Mammary epithelial cell (primary cell): ENCODE measurements around the gene RFTN1.

Experiments
- CTCF ChIP-seq, 2 donors: IDR thresholded peaks in 1 of 2; conservative IDR thresholded peaks in 1 of 2; 2 replicates each; pipeline ENCODE4 v1.5.1; 2011 to 2012; ENCODE audit warnings: inconsistent platforms in 2 of 2, low read length in 2 of 2, mild to moderate bottlenecking in 2 of 2, control low read depth in 1 of 2, low read depth in 1 of 2; ENCODE audit not compliant: insufficient read depth in 1 of 2; ENCODE audit errors: extremely low read depth in 1 of 2
- EZH2 ChIP-seq: IDR thresholded peaks from 2 replicates; pipeline ENCODE4 v1.6.1; 2012; ENCODE audit warnings: low read length, inconsistent platforms, borderline replicate concordance

- TF ChIP-seq EZH2 (no peak), CTCF (conservative IDR thresholded peaks at IDR 0.05 in 1 of 2, IDR thresholded peaks at IDR 0.05 in 1 of 2; ENCODE audit: extremely low read depth in 1 of 2, insufficient read depth in 1 of 2, low read depth in 1 of 2, low read length in 2 of 2) (no peak)
Observed at GRCh38 chr3:16332904-16333426, 180.5 kb downstream of the RFTN1 start.
